ENCODE measurements around the gene ACAN.

ACAN gene

GRCh38 chr15:88803241-88803919 lies at the start of gene ACAN:
Gene ACAN, plus strand, starts transcription at chr15:88803436. Its CDS starts 32,771 bp downstream, at chr15:88836207.
- H3K4me3 ChIP-seq (ENCODE audit: low read depth, low read length) = no peak within 1 kb of the TSS
- no peak for DNase-seq (ENCODE audit: low read depth)
- TF ChIP-seq, protein P1, sequence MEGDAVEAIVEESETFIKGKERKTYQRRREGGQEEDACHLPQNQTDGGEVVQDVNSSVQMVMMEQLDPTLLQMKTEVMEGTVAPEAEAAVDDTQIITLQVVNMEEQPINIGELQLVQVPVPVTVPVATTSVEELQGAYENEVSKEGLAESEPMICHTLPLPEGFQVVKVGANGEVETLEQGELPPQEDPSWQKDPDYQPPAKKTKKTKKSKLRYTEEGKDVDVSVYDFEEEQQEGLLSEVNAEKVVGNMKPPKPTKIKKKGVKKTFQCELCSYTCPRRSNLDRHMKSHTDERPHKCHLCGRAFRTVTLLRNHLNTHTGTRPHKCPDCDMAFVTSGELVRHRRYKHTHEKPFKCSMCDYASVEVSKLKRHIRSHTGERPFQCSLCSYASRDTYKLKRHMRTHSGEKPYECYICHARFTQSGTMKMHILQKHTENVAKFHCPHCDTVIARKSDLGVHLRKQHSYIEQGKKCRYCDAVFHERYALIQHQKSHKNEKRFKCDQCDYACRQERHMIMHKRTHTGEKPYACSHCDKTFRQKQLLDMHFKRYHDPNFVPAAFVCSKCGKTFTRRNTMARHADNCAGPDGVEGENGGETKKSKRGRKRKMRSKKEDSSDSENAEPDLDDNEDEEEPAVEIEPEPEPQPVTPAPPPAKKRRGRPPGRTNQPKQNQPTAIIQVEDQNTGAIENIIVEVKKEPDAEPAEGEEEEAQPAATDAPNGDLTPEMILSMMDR (IDR thresholded peaks at IDR 0.05; ENCODE audit: control insufficient read depth, extremely low read depth, insufficient read depth) = no peak

GRCh38 chr15:88756521-88756920 lies 46.7 kb upstream of the ACAN start:
- TF ChIP-seq, protein P1 (IDR thresholded peaks at IDR 0.05; ENCODE audit: control insufficient read depth, extremely low read depth, insufficient read depth) = no peak
- no peak overlapping the region for H3K4me3 ChIP-seq (ENCODE audit: low read depth, low read length)
- no peak for DNase-seq (ENCODE audit: low read depth)

DNA sequence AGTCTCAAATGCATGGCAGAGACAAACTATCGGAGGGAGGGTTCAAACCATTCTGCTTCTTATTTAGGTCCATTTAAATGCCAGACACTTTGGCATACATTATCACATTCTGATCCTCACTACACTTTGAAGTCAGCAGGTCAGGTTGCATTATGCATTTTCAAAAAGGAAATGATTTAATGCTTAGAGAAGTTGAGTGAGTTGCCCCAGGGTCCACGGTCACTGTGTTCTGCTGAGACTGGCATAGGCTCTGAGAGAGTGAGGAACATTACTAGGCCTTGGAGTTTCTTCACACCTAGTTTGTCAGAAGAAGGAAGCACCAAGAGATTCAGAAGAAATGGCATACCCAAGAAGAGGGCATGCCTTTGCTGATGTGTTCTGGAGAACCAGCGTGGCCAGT lies 46.3 kb upstream of the ACAN start:
- TF ChIP-seq, protein P1 (IDR thresholded peaks at IDR 0.05; ENCODE audit: control insufficient read depth, extremely low read depth, insufficient read depth) = no peak
- H3K4me3 ChIP-seq (ENCODE audit: low read depth, low read length) = no peak overlapping the region
- DNase-seq (ENCODE audit: low read depth) = no peak

GRCh38 chr15:88759872-88760271 lies 43.4 kb upstream of the ACAN start:
- H3K4me3 ChIP-seq (ENCODE audit: low read depth, low read length) = no peak overlapping the region
- no peak for DNase-seq (ENCODE audit: low read depth)
- TF ChIP-seq, protein P1 (IDR thresholded peaks at IDR 0.05; ENCODE audit: control insufficient read depth, extremely low read depth, insufficient read depth) = no peak

DNA sequence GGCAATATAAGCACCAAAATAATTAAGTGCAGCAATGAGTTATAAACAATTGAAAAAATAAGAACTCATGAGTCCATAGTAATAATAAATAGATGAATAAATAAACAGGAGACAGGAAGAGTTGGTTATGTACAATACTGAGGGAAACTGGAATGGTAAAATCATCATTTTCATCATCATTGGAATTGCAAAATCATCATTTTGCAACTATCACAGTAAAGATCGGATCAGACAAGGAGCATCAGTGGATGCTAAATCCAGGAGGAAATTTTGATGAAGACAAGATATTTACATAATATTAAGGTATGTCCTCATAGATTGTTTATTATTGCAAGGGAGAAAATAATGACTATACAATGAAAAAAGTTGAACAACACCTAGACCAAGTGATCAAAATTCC lies 38.8 kb upstream of the ACAN start:
- TF ChIP-seq, protein P1 (IDR thresholded peaks at IDR 0.05; ENCODE audit: control insufficient read depth, extremely low read depth, insufficient read depth) = no peak
- H3K4me3 ChIP-seq (ENCODE audit: low read depth, low read length) = no peak overlapping the region
- DNase-seq (ENCODE audit: low read depth) = no peak

DNA sequence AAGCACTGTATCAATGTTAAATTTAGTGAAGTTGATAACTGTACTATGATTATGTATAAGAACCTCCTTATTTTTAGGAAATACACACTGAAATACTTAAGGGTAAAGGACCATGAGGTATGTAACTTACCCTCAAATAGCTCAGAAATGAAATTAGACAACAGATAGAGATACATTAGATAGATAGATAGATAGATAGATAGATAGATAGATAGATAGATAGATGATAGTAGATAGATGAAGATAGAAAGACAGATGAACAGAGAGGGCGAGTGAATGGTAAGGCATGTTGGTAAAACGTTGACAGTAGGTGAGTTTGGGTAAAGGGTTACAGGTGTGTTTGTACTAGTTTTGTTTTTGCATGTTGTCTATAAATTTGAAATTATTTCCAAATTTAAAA lies 38.0 kb upstream of the ACAN start:
- no peak for DNase-seq (ENCODE audit: low read depth)
- TF ChIP-seq, protein P1 (IDR thresholded peaks at IDR 0.05; ENCODE audit: control insufficient read depth, extremely low read depth, insufficient read depth) = no peak

More for the DNA sequence above, 38.0 kb upstream of the ACAN start:
- H3K4me3 ChIP-seq (ENCODE audit: low read depth, low read length) = no peak overlapping the region

Measured in LNCaP clone FGC (cell line).